CD4-positive, alpha-beta T cell treated with Interleukin-6 at 100 ng/mL for 8 hours (primary cell): ENCODE results near the gene SDC1.

ENCODE experiments used
- DNase-seq: peaks from one replicate; pipeline ENCODE4 v3.0.0-alpha.2; 2020; ENCODE audit warnings: mixed read lengths, low spot score

The SDC1 gene

DNA sequence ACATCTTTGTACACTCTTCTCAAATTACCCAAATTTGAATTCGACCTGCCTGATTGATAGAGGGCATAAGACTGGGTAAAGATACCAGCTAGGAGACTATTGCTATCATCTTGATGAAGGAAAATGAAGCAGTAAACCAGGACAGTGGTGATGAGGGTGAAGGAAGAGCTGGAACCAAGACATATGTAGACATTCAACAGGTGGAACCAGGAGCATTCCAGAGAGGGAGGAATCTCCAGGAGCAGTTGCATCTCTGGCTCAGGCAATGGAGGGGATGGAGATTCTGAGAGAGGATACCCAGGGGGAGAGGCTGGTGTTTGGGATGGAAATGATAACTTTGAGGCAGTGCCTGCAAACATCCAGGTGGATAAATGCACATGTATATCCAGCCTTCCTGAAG, 41.6 kb downstream of the SDC1 start:
- no peak for DNase-seq

GRCh38 chr2:20182241-20182931, 42.5 kb downstream of the SDC1 start:
- no peak for DNase-seq

- no peak for DNase-seq
These were observed 43.2 kb downstream of the SDC1 start for GRCh38 chr2:20181761-20182160.

DNA sequence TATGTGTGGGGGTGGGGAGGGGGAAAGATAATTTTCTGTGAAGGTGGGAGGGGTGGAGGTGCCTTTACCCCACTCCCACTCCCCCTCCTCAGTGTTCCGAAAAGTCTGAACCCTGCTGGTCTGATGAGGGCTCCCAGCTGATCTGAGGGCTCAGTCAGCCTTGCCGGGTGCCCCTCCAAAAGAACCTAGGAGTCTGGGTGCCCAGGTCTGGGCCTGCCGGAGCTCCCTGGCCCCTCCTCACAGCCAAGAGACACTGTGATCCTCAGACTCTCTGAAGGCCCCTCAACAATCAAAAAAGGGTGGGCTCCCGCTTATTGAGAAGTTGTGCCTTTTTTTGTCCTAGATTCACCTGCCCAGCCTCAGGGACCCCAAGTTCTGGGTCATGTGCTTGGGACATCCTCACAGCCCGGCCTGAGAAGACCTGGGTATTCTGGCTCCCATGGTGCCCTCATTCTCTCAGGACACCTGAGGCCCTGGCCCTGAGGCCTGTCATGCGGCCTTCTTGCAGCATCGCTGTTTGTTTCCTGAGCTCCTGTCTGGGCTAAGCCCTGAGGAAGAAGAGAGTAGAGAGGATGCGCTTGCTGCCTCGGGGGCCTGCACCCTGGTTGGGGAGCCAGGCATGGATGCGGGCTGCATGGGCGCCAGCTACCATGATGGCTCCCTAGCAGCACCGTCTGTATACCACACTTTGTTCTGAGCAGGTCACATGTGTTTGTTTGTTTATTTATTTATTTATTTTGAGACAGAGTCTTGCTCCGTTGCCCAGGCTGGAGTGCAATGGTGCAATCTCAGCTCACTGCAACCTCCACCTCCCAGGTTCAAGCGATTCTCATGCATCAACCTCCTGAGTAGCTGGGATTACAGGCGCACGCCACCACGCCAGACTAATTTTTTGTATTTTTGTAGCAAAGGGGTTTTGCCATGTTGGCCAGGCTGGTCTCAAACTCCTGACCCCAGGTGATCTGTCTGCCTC, 44.0 kb downstream of the SDC1 start:
- no peak for DNase-seq

GRCh38 chr2:20179755-20180594, 45.0 kb downstream of the SDC1 start:
- no peak for DNase-seq

DNA sequence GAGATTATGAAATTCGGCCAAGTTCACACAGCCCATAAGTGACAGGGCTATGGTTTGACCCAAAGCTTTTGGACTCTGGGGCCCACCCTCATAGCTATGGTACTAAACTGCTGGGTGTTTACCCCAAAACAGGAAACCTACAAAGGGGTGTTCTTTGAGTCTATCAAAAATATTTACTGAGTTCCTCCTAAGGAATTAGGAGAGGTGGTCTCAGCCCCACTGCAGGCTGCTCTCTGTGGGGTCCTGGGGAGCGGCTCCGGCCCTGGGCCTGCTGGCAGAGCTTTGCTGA, 45.5 kb downstream of the SDC1 start:
- no peak for DNase-seq

- no peak for DNase-seq
These were observed 46.1 kb downstream of the SDC1 start for GRCh38 chr2:20178666-20179465.

GRCh38 chr2:20178249-20178607, 46.7 kb downstream of the SDC1 start:
- DNase-seq, result no peak

GRCh38 chr2:20177556-20178248, 47.2 kb downstream of the SDC1 start:
- no peak for DNase-seq

DNA sequence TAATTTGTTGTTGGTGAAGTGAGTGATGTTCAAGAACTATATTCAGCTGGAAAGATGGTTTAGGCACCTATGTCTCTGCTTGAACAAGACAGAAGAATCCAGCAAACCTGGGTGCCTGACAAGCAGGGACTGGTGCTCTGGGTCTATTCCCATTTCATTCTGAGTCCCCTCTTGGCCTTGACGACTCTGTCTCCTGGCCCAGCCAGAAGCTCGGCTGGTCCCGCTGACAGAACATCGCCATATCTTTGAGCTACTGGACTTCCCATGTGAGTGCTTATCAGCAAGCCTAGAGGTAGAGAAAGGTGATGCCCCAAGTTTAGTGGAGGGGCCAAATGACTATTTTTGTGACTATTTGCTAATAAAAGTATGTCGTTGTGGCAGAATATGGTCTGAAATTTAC, 48.2 kb downstream of the SDC1 start:
- DNase-seq, result no peak

GRCh38 chr2:20175931-20176330, 49.0 kb downstream of the SDC1 start:
- no peak for DNase-seq

GRCh38 chr2:20175267-20175666, 49.7 kb downstream of the SDC1 start:
- no peak for DNase-seq

DNA sequence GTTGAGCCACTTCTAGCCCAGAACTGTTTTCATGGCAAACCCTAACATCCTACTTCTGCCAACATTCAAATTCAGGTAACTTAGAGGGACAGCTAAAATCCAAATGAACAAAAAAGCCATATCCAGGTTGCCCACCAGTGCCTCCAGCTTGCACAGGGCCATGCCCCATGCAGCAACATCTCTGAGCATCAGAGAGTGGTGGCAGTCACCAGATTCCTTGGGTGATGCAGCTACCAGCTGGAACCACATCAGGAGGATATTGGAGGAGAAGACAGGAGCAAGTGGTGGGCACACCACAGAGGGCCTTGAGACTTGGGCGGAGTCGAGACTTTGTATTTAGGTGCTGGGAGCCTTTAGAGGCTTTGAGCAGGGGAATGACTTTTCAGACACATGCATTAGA, 50.5 kb downstream of the SDC1 start:
- DNase-seq, result no peak

DNA sequence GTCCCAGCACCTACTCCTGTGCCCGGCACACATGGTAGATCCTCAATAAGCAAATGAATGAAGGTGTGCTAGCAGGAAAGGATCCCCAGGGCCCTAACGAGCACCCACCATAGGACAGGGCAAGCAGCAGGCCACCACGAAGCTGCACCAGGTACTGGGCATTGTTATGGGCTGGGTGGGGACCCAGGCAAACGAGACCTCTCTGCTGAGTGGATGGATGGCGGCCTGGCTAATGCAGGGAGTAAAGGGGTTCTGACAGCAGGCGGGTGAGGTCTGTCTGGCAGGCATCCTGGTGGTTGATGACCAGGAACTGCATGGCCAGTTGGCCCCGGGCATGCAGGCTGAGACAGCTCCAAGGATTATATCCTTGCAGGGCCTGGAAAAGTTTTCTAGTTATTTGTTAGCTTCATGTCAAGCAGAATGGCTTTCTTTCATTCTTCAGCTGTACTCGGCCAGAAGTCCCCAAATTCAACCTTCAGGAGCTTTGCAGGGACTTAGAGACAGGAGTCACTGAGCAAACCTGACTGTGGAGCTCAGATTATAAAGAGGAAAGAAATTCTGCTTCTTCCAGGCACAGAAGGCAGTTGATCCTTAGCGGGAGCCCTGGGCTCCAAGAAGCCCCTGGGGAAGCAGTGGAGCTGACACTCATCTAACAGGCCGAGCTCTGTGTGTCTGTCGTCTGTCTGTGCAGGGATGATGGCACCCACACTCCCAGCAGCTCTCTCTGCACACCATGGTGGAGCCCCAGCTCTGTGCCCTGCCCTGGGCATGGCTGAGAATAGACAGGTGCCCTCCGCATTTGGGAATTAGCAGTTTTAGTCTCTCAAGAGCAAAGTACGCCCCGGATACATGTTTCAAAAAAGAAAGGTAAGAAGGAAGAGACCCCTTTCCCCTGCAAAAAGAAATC, 51.2 kb downstream of the SDC1 start:
- no peak for DNase-seq

DNA sequence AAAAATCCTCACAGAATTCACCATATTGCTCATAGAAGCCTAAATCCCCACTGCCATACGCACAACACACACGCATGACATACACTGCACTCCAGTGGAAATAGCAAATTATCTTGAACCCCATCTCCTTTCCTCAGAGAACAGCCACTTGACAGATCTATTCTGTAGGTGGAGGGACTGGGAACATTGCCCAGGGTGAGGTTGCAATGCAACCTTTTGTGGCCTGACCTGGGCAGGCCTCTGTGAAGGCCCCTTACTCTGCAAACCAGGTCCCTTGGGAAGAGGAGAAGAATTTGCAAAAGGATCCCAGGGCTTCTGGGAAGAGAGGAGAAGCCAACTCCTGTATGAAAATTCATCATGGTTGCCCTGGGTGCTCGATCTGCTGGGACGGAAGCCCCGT, 51.9 kb downstream of the SDC1 start:
- no peak for DNase-seq

DNA sequence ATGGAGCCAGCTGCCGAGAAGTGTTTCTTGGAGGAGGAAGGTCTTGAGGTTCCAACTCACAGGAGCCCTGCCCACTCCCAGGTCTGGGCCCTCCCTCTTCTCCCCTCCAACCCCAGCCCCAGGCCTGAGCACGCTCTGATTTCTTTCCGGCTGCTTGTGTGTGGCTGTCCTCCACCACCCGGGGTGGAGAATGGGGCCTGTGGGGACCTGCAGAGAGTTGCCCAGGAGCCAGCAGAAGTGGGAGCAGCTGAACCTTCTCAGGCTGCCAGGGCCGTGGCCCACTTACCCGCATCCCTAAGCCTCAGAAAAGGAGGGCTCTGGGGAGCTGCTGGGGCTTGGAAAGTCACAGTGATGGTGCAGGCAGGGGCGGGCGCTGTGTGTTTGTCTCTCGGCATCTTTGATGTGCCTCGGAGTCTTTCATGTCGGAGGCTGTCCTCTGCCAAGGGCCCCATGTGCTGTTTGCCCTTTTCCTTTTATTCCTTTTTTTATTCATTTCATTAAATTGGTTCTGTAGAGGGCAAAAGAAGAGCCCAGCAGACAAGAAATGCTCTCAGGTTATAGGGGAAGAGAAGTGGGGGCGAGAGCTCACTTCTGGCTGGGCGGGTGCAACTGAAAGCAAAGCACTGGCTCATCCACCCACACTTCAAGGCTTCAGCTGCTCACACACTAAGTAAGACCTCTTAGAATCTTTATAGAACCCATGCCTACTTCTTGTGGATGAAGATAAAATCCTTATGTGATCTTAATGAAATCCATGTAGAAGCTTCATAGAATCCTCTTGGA, 52.5 kb downstream of the SDC1 start:
- DNase-seq, result no peak

GRCh38 chr2:20171445-20171977, 53.4 kb downstream of the SDC1 start:
- no peak for DNase-seq

DNA sequence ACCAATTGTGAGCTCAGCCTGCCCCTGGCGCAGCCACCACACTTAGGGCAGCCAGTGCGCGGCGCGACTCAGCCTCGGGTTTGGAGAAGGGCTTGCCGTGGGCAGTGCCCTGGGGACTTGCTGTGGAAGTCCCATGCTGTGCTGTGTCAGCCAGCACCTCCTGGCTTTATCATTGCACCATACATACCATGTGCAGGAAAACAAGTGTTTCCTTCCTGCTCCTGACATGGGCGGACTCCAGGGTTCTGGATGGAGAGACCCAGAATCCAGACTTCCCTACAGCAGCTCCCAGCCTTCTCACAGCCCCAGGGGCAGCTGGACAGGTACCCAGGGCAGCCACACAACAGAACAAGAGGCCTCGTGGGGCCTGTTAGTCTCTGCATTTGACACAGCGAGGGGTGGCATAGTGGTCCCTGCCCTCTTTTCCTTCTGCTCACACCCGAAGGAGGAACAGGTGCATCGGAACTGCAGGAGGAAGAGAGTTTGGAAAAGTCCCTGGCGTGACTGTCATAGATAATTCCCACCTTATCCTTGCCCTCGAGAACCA, 54.2 kb downstream of the SDC1 start:
- DNase-seq, result no peak
